Liver (tissue), 9 donors: ENCODE data around the gene CD248. TPM values are rescaled to one million over a fixed set of nuclear protein-coding genes. Genes with fewer than 3 reads are reported as not detected.

ENCODE experiments used
- DNase-seq: peaks from one replicate; pipeline ENCODE4 v3.0.0-alpha.2; 2017; ENCODE audit warnings: low spot score
- H3K27ac ChIP-seq, 2 donors: one replicate each; pipeline ENCODE4 v1.7.0; 2013; ENCODE audit warnings: inconsistent platforms in 2 of 2, low read length in 2 of 2, control low read depth in 1 of 2, low read depth in 1 of 2, mild to moderate bottlenecking in 1 of 2
- H3K27me3 ChIP-seq, 4 donors: one replicate each; pipeline versions ENCODE4 v1.6.1 to v1.7.0; 2013; ENCODE audit warnings: low read length in 3 of 4, inconsistent platforms in 1 of 4, mild to moderate bottlenecking in 1 of 4, moderate library complexity in 1 of 4; ENCODE audit not compliant: control insufficient read depth in 4 of 4, insufficient read depth in 4 of 4
- H3K36me3 ChIP-seq, 4 donors: one replicate each; pipeline versions ENCODE4 v1.6.1 to v1.7.0; 2013; ENCODE audit warnings: low read length in 3 of 4, mild to moderate bottlenecking in 3 of 4, low read depth in 1 of 4, moderate library complexity in 1 of 4; ENCODE audit not compliant: control insufficient read depth in 4 of 4, insufficient read depth in 3 of 4
- H3K4me1 ChIP-seq, 4 donors: one replicate each; pipeline versions ENCODE4 v1.6.1 to v1.7.0; 2013; ENCODE audit warnings: low read length in 3 of 4, mild to moderate bottlenecking in 3 of 4, moderate library complexity in 1 of 4; ENCODE audit not compliant: control insufficient read depth in 4 of 4, insufficient read depth in 4 of 4
- H3K4me3 ChIP-seq, 3 donors: one replicate each; pipeline versions ENCODE4 v1.6.1 to v1.7.0; 2013; ENCODE audit warnings: low read length in 3 of 3, control low read depth in 1 of 3, low read depth in 1 of 3, mild to moderate bottlenecking in 1 of 3
- H3K9ac ChIP-seq, 2 donors: one replicate each; pipeline ENCODE4 v1.7.0; 2013; ENCODE audit warnings: low read length in 2 of 2, mild to moderate bottlenecking in 2 of 2, moderate library complexity in 2 of 2, control low read depth in 1 of 2, low read depth in 1 of 2
- H3K9me3 ChIP-seq, 4 donors: one replicate each; pipeline versions ENCODE4 v1.6.1 to v1.7.0; 2013; ENCODE audit warnings: low read length in 3 of 4; ENCODE audit not compliant: control insufficient read depth in 4 of 4
- EGR1 ChIP-seq, 2 donors: IDR thresholded peaks; 2 replicates each; pipeline ENCODE4 v1.6.1; 2016 to 2018; ENCODE audit warnings: antibody characterized with exemption in 2 of 2, low read depth in 2 of 2
- FOXA1 ChIP-seq: IDR thresholded peaks from 2 replicates; pipeline ENCODE4 v1.6.1; 2016; ENCODE audit warnings: antibody characterized with exemption
- FOXA2 ChIP-seq: IDR thresholded peaks from 2 replicates; pipeline ENCODE4 v1.6.1; 2016; ENCODE audit warnings: antibody characterized with exemption
- GABPA ChIP-seq, 2 donors: IDR thresholded peaks in 1 of 2; conservative IDR thresholded peaks in 1 of 2; 2 replicates each; pipeline ENCODE4 v1.6.1; 2016; ENCODE audit warnings: antibody characterized with exemption in 2 of 2, mild to moderate bottlenecking in 1 of 2, moderate library complexity in 1 of 2
- HNF4A ChIP-seq, 2 donors: conservative IDR thresholded peaks; 2 replicates each; pipeline ENCODE4 v1.6.1; 2016; ENCODE audit warnings: antibody characterized with exemption in 2 of 2, mild to moderate bottlenecking in 2 of 2
- HNF4G ChIP-seq: IDR thresholded peaks from 2 replicates; pipeline ENCODE4 v1.6.1; 2016; ENCODE audit warnings: antibody characterized with exemption
- JUND ChIP-seq, 2 donors: IDR thresholded peaks; 2 replicates each; pipeline ENCODE4 v1.6.1; 2016; ENCODE audit warnings: antibody characterized with exemption in 2 of 2
- NR2F2 ChIP-seq: IDR thresholded peaks from 2 replicates; pipeline ENCODE4 v1.6.1; 2016; ENCODE audit warnings: antibody characterized with exemption
- RAD21 ChIP-seq, 2 donors: IDR thresholded peaks; 2 replicates each; pipeline ENCODE4 v1.6.1; 2016; ENCODE audit warnings: antibody characterized with exemption in 2 of 2, mild to moderate bottlenecking in 2 of 2
- RXRA ChIP-seq, 2 donors: IDR thresholded peaks; 2 replicates each; pipeline ENCODE4 v1.6.1; 2017 to 2018; ENCODE audit warnings: antibody characterized with exemption in 2 of 2, mild to moderate bottlenecking in 1 of 2
- SP1 ChIP-seq: IDR thresholded peaks from 2 replicates; pipeline ENCODE4 v1.6.1; 2018; ENCODE audit warnings: antibody characterized with exemption, mild to moderate bottlenecking
- TAF1 ChIP-seq: conservative IDR thresholded peaks from 2 replicates; pipeline ENCODE4 v1.6.1; 2016; ENCODE audit warnings: antibody characterized with exemption, mild to moderate bottlenecking
- YY1 ChIP-seq: IDR thresholded peaks from 2 replicates; pipeline ENCODE4 v1.6.1; 2016; ENCODE audit warnings: antibody characterized with exemption, mild to moderate bottlenecking
- ZBTB33 ChIP-seq: IDR thresholded peaks from 2 replicates; pipeline ENCODE4 v1.6.1; 2016; ENCODE audit warnings: antibody characterized with exemption
- WGBS: extraction: QIAGEN DNeasy Blood & Tissue Kit; methylation state at CpG from one replicate; pipeline ENCODE4 v1.1.7; 2013; 5-methylcytosine and 5-hydroxymethylcytosine counted together
- polyA plus RNA-seq, 2 donors: library from polyadenylated mRNA; stranded (reverse) in 1 of 2; unstranded in 1 of 2; fragments of 200-250 nt in 1 of 2; fragments of >200 nt in 1 of 2; fragmentation: Nextera tagmentation in 1 of 2; extraction: Ambion mirVana in 1 of 2; gene quantifications; one replicate each; pipeline versions ENCODE4 v1.2.1 to v1.2.3, GENCODE V29; 2013 to 2015
- total RNA-seq, 2 donors: library from RNA; depleted of rRNA; stranded (reverse); fragments of >200 nt; gene quantifications; one replicate each; pipeline ENCODE4 v1.2.3, GENCODE V29; 2014
- TF ChIP-seq, protein P1 (sequence below): fragments of 150-350 bp; IDR thresholded peaks from 2 replicates; pipeline ENCODE4 v1.5.1; 2017; ENCODE audit warnings: improper control_type of control experiment, low read depth, low read length; ENCODE audit not compliant: missing input control
- TF ChIP-seq, protein P2 (sequence below): IDR thresholded peaks from 2 replicates; pipeline ENCODE4 v1.6.1; 2016; ENCODE audit warnings: antibody characterized with exemption
- donor health status: healthy.
- donor health status: healthy.
- donor health status: healthy.
- donor health status: healthy.
- donor health status: healthy.

CD248 gene
- total and polyA plus RNA-seq, 4 donors: 0.64 to 3.0 (median 1.2) TPM

DNA sequence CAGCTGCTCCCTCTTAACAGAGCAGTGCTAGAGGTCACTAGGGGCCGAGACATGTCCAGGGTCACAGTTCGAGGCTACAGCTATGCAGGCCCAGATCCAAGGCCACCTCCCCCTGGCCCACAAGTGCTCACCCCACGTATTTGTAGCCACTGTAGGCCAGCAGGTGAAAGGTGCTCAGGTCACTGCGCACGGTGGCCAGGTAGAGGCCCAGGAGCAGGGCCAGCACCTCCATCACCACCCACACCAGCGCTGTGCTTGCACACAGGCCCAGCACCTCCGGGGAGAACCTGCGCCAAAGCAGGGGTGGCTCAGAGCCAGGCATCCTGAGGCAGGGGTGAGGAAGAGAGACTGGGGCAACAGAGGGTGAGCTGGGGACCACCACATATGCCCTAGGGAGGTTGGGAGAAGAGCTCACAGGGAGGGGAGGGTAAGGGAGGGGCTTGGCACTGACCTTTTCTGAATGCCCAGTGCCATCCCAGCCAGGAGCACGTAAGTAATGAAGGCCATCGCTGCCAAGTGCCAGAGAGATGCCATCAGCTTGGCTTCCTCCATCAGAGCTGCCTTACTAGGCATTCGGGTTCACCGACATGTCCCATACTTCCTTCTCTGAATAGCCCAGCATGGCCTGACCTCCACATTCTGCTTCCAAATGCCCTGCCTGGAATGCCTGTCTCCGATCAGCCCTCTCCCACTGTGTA lies 31.4 kb downstream of the CD248 start:
- Histone ChIP-seq H3K36me3 (peaks cover 0 to 5% (median 4%) of the 10 kb centered on the region in 4 donors), H3K27ac (no peak overlapping the region), H3K9ac (no peak overlapping the region), H3K4me1 (peaks cover 12 to 50% (median 36%) of the 10 kb centered on the region in 4 donors), H3K27me3 (no peaks in the 10 kb centered on the region), H3K4me3 (no peak overlapping the region), H3K9me3 (no peaks in the 10 kb centered on the region)
- WGBS: 63% methylated on average over 13 of the region's 13 CpGs
- TF ChIP-seq NR2F2 (no peak), HNF4G (no peak), HNF4A (conservative IDR thresholded peaks at IDR 0.05) (no peak), EGR1 (IDR thresholded peaks at IDR 0.05; ENCODE audit: low read depth in 2 of 2) (no peak), SP1 (no peak), RAD21 (IDR thresholded peaks at IDR 0.05) (no peak), GABPA (IDR thresholded peaks at IDR 0.05 in 1 of 2, conservative IDR thresholded peaks at IDR 0.05 in 1 of 2) (no peak), JUND (IDR thresholded peaks at IDR 0.05) (no peak), TAF1 (no peak), RXRA (IDR thresholded peaks at IDR 0.05) (no peak), ZBTB33 (no peak), FOXA1 (no peak), FOXA2 (no peak), YY1 (no peak)
- TF ChIP-seq, protein P1, sequence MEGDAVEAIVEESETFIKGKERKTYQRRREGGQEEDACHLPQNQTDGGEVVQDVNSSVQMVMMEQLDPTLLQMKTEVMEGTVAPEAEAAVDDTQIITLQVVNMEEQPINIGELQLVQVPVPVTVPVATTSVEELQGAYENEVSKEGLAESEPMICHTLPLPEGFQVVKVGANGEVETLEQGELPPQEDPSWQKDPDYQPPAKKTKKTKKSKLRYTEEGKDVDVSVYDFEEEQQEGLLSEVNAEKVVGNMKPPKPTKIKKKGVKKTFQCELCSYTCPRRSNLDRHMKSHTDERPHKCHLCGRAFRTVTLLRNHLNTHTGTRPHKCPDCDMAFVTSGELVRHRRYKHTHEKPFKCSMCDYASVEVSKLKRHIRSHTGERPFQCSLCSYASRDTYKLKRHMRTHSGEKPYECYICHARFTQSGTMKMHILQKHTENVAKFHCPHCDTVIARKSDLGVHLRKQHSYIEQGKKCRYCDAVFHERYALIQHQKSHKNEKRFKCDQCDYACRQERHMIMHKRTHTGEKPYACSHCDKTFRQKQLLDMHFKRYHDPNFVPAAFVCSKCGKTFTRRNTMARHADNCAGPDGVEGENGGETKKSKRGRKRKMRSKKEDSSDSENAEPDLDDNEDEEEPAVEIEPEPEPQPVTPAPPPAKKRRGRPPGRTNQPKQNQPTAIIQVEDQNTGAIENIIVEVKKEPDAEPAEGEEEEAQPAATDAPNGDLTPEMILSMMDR: no peak
- TF ChIP-seq, protein P2, sequence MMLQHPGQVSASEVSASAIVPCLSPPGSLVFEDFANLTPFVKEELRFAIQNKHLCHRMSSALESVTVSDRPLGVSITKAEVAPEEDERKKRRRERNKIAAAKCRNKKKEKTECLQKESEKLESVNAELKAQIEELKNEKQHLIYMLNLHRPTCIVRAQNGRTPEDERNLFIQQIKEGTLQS: no peak
- DNase-seq: no peak

- peaks cover 0 to 5% (median 4%) of the 10 kb centered on the region in 4 donors for H3K36me3 ChIP-seq
- no peak overlapping the region for H3K4me3 ChIP-seq
- H3K9ac ChIP-seq: no peak overlapping the region
- peaks cover 10 to 43% (median 28%) of the 10 kb centered on the region in 4 donors for H3K4me1 ChIP-seq
- TF ChIP-seq SP1: no peak
- no peak for DNase-seq
- H3K27me3 ChIP-seq: no peaks in the 10 kb centered on the region
- no peaks in the 10 kb centered on the region for H3K9me3 ChIP-seq
- H3K27ac ChIP-seq: no peak overlapping the region
- 96% methylated on average over 16 of the region's 16 CpGs for WGBS
Observed at GRCh38 chr11:66284526-66285078, 32.2 kb downstream of the CD248 start.
